Immature natural killer cell (primary cell): ENCODE results near the gene NENF. TPM values are rescaled to one million over a fixed set of nuclear protein-coding genes. Genes with fewer than 3 reads are reported as not detected.
"Not testable (repeated sequence)": the region's sequence is repeated elsewhere in the genome, so short reads cannot be mapped to it uniquely, and the experiment has no call there.

Experiments
- DNase-seq, 3 donors: peaks; one replicate each; pipeline ENCODE4 v3.0.0; 2022; ENCODE audit warnings: mixed read lengths in 1 of 3
- H3K27ac Mint-ChIP-seq, 6 donors: one replicate each; pipeline ENCODE4 v1.8.0; 2020; ENCODE audit warnings: mixed read lengths in 6 of 6, mild to moderate bottlenecking in 5 of 6, inconsistent platforms in 4 of 6, moderate library complexity in 3 of 6
- H3K27me3 Mint-ChIP-seq, 3 donors: one replicate each; pipeline ENCODE4 v1.8.0; 2020 to 2021; ENCODE audit warnings: low read depth in 3 of 3, mild to moderate bottlenecking in 3 of 3, mixed read lengths in 3 of 3, moderate library complexity in 3 of 3, inconsistent platforms in 1 of 3
- H3K36me3 Mint-ChIP-seq, 3 donors: one replicate each; pipeline ENCODE4 v1.8.0; 2020; ENCODE audit warnings: mixed read lengths in 3 of 3, inconsistent platforms in 2 of 3, mild to moderate bottlenecking in 2 of 3
- H3K4me1 Mint-ChIP-seq, 2 donors: one replicate each; pipeline ENCODE4 v1.8.0; 2020; ENCODE audit warnings: inconsistent platforms in 2 of 2, mild to moderate bottlenecking in 2 of 2, mixed read lengths in 2 of 2, moderate library complexity in 1 of 2
- H3K4me3 Mint-ChIP-seq, 5 donors: one replicate each; pipeline ENCODE4 v1.8.0; 2020; ENCODE audit warnings: mild to moderate bottlenecking in 5 of 5, mixed read lengths in 5 of 5, inconsistent platforms in 3 of 5, moderate library complexity in 3 of 5
- H3K9me3 Mint-ChIP-seq, 6 donors: one replicate each; pipeline ENCODE4 v1.8.0; 2020; ENCODE audit warnings: mild to moderate bottlenecking in 6 of 6, mixed read lengths in 6 of 6, inconsistent platforms in 4 of 6, moderate library complexity in 3 of 6
- polyA plus RNA-seq, 3 donors: library from polyadenylated mRNA; unstranded; fragments of 300-500 nt; fragmentation: Illumina TruSeq; gene quantifications; one replicate each; pipeline ENCODE4 v1.2.3, GENCODE V29; 2021

NENF gene
- polyA plus RNA-seq: 10 to 100 TPM; 25.4 to 69.9 (median 67.5) TPM

DNA sequence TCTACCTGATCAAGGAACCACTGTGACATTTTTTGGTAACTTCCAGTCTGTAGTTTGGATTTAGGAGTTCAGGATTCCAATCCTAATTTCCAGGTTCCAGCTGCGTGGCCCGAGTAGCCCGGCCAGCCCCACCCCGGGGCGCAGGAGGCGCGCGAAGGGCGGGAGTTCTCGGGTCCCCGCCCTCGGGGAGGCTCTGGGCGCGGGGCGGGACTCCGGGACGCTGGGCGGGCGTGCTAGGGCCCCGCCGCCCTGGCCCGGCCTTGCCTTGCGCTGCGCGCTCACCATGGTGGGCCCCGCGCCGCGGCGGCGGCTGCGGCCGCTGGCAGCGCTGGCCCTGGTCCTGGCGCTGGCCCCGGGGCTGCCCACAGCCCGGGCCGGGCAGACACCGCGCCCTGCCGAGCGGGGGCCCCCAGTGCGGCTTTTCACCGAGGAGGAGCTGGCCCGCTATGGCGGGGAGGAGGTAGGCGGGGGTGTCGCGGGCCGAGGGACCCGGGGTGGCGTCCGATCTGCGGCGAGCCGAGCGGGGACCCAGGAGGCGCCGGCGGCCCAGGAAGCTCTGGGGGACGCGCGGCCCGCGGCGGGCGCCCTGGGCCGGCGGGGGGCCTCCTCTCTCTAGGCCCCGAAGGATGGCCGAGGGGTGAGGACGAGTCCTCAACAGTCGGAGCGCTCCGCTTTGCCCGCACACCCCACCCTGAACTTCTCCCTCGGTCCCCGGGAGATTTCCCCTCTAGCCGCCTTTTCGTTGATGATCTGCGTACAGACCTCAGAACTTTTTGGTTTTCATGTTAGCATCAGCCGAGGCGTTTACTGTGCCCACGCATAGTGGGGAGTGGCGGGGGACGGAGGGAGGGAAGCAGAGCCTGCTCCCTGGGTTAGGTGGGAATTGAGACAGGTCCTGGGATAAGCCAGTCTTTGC is at the start of gene NENF:
Gene NENF (plus strand): TSS at position 260 of the 916 bp plus-strand sequence. CDS start 24 bp downstream, at position 284.
- Mint-ChIP-seq H3K4me1 (peaks cover 8 to 11% of the 10 kb centered on the region in 2 donors), H3K4me3 (peak within 1 kb of the TSS; percentile 74 to 78 (median 76)), H3K36me3 (no peaks in the 10 kb centered on the region), H3K27ac (peak within 1 kb of the TSS in 3 of 6 donors; percentile 32 to 69 (median 58)), H3K9me3 (no peaks in the 10 kb centered on the region), H3K27me3 (peaks cover 0 to 2% (median 0%) of the 10 kb centered on the region in 3 donors)
- peak; percentile 70 to 77 (median 76) for DNase-seq

DNA sequence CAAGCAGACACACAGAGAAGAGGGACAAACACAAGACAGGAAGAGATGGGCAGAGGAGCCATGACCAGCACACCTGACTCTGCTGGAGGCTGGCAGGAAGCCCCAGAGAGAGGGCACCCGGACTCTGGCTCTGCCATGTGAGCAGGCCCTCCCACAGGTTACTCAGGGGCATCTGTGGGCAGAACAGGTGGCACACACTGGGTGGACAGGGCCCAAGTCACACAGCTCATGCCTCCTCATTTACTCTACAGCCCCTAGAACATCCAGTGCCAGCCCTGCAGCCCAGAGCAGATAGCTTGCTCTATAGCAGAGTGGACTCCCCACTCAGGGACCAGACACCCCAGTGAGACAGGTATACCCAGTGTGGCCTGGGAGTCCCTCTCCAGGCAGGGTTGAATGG is 46.7 kb upstream of the NENF start:
- no peak for DNase-seq
- no peaks in the 10 kb centered on the region for H3K27me3 Mint-ChIP-seq
- peaks cover 14 to 25% of the 10 kb centered on the region in 2 donors for H3K4me1 Mint-ChIP-seq
- H3K9me3 Mint-ChIP-seq: peaks cover 0 to 7% (median 2%) of the 10 kb centered on the region in 6 donors
- H3K27ac Mint-ChIP-seq: peak overlapping the region in 4 of 6 donors; percentile 3 to 51 (median 25)
- peaks cover 38 to 56% (median 44%) of the 10 kb centered on the region in 3 donors for H3K36me3 Mint-ChIP-seq
- H3K4me3 Mint-ChIP-seq: no peak overlapping the region

DNA sequence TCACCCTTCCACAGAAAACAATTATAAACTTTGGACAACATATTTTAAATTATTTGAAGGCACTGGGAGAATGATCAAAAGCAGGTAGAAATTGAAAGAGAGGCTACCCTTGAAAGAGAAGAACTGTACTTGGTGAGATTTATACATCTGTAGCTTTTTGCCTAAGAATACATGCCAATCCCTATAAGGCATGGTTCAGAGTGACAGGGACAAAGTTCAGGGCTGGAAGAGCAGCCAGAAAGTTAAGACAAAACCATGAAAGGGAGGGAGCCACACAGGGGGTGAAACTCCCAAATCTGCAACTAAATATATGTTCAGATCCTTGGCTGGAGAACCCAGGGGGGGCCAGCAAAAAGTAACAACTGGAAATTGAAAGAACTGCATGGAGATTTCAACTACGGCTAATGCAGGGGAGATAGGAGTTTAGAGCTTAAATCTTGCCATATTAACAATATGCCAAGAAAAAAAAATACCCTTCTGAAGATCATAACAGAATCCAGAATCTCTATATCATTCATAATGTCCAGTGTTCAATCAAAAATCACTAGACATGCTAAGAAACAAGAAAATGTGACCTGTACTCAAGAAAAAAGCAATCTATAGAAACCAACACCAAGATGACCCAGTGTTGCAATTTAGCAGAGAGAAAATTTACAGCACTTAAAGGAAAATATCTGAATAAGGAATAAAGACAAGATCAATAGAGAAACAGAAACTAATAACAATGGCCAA is 43.6 kb upstream of the NENF start:
- H3K9me3 Mint-ChIP-seq: peaks cover 0 to 7% (median 2%) of the 10 kb centered on the region in 6 donors
- peaks cover 33 to 54% (median 43%) of the 10 kb centered on the region in 3 donors for H3K36me3 Mint-ChIP-seq
- no peak overlapping the region for H3K4me3 Mint-ChIP-seq
- no peaks in the 10 kb centered on the region for H3K27me3 Mint-ChIP-seq
- no peak for DNase-seq
- peaks cover 23 to 32% of the 10 kb centered on the region in 2 donors for H3K4me1 Mint-ChIP-seq
- no peak overlapping the region for H3K27ac Mint-ChIP-seq

GRCh38 chr1:212395678-212396437 is 36.9 kb upstream of the NENF start:
- peak overlapping the region in 1 of 6 donors; percentile 48 for H3K27ac Mint-ChIP-seq
- not testable (repeated sequence) for H3K4me3 Mint-ChIP-seq, H3K27me3 Mint-ChIP-seq, DNase-seq
- H3K4me1 Mint-ChIP-seq: peaks cover 9 to 13% of the 10 kb centered on the region in 2 donors
- peaks cover 7 to 15% (median 10%) of the 10 kb centered on the region in 6 donors for H3K9me3 Mint-ChIP-seq
- peaks cover 20 to 41% (median 28%) of the 10 kb centered on the region in 3 donors for H3K36me3 Mint-ChIP-seq

- Mint-ChIP-seq H3K9me3 (peaks cover 7 to 15% (median 10%) of the 10 kb centered on the region in 6 donors), H3K27ac (no peak overlapping the region), H3K4me3 (no peak overlapping the region), H3K27me3 (peaks cover 0 to 4% (median 0%) of the 10 kb centered on the region in 3 donors), H3K4me1 (peaks cover 7 to 13% of the 10 kb centered on the region in 2 donors), H3K36me3 (peaks cover 18 to 37% (median 25%) of the 10 kb centered on the region in 3 donors)
- no peak for DNase-seq
These were observed 36.1 kb upstream of the NENF start for GRCh38 chr1:212396638-212397037.

- peaks cover 7 to 15% (median 10%) of the 10 kb centered on the region in 6 donors for H3K9me3 Mint-ChIP-seq
- no peak overlapping the region for H3K27ac Mint-ChIP-seq
- H3K36me3 Mint-ChIP-seq: peaks cover 17 to 36% (median 24%) of the 10 kb centered on the region in 3 donors
- H3K4me3 Mint-ChIP-seq: no peak overlapping the region
- no peak for DNase-seq
- H3K27me3 Mint-ChIP-seq: peaks cover 0 to 4% (median 0%) of the 10 kb centered on the region in 3 donors
- peaks cover 7 to 13% of the 10 kb centered on the region in 2 donors for H3K4me1 Mint-ChIP-seq
These were observed 35.5 kb upstream of the NENF start for GRCh38 chr1:212397171-212397570.

- no peak overlapping the region for H3K27ac Mint-ChIP-seq
- DNase-seq: no peak
- H3K4me3 Mint-ChIP-seq: no peak overlapping the region
- H3K4me1 Mint-ChIP-seq: peaks cover 0 to 10% of the 10 kb centered on the region in 2 donors
- H3K36me3 Mint-ChIP-seq: peaks cover 25 to 29% (median 29%) of the 10 kb centered on the region in 3 donors
- H3K27me3 Mint-ChIP-seq: peaks cover 0 to 3% (median 2%) of the 10 kb centered on the region in 3 donors
- H3K9me3 Mint-ChIP-seq: peaks cover 5 to 11% (median 9%) of the 10 kb centered on the region in 6 donors
These were observed 31.7 kb upstream of the NENF start for GRCh38 chr1:212401042-212401441.

GRCh38 chr1:212401838-212402582 is 30.7 kb upstream of the NENF start:
- peaks cover 0 to 3% (median 0%) of the 10 kb centered on the region in 3 donors for H3K27me3 Mint-ChIP-seq
- peaks cover 15 to 27% (median 25%) of the 10 kb centered on the region in 3 donors for H3K36me3 Mint-ChIP-seq
- H3K9me3 Mint-ChIP-seq: peaks cover 0 to 2% (median 1%) of the 10 kb centered on the region in 6 donors
- H3K27ac Mint-ChIP-seq: no peak overlapping the region
- DNase-seq: no peak
- H3K4me1 Mint-ChIP-seq: peaks cover 0 to 10% of the 10 kb centered on the region in 2 donors
- H3K4me3 Mint-ChIP-seq: no peak overlapping the region

DNA sequence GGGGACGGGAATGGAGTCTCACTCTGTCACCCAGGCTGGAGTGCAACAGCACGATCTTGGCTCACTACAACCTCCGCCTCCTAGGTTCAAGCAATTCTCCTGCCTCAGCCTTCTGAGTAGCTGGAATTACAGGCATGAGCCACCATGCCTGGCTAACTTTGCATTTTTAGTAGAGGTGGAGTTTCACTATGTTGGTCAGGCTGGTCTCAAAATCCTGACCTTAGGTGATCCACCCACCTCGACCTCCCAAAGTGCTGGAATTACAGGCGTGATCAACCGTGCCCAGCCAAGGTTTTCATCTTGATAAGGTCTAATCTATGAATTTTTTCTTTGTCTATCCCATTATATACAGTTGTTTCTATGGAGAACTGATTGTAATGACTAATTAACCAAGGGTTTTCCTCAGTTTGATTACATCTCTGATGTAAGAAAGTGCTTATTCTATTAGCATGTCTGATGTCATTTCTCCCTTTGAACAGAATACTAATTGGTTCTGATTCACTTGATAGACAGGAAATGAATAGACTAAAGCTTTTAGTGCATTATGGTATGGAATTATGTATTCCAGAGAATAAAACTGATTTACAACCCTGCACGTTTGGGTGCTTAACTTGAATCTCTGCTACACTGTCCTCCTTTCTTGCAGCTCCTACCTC is 29.9 kb upstream of the NENF start:
- H3K27ac Mint-ChIP-seq: peak overlapping the region in 1 of 6 donors; percentile 62
- DNase-seq: no peak
- peaks cover 16 to 31% (median 24%) of the 10 kb centered on the region in 3 donors for H3K36me3 Mint-ChIP-seq
- H3K4me3 Mint-ChIP-seq: no peak overlapping the region
- H3K27me3 Mint-ChIP-seq: peaks cover 0 to 3% (median 0%) of the 10 kb centered on the region in 3 donors
- H3K9me3 Mint-ChIP-seq: no peaks in the 10 kb centered on the region
- H3K4me1 Mint-ChIP-seq: peaks cover 0 to 4% of the 10 kb centered on the region in 2 donors

- Mint-ChIP-seq H3K27ac (peak overlapping the region in 1 of 6 donors; percentile 7), H3K36me3 (peaks cover 21 to 41% (median 28%) of the 10 kb centered on the region in 3 donors), H3K4me3 (no peak overlapping the region), H3K27me3 (peaks cover 0 to 2% (median 0%) of the 10 kb centered on the region in 3 donors), H3K4me1 (peaks cover 24 to 26% of the 10 kb centered on the region in 2 donors), H3K9me3 (no peaks in the 10 kb centered on the region)
- DNase-seq: no peak
These were observed 22.4 kb upstream of the NENF start for GRCh38 chr1:212410231-212410820.

DNA sequence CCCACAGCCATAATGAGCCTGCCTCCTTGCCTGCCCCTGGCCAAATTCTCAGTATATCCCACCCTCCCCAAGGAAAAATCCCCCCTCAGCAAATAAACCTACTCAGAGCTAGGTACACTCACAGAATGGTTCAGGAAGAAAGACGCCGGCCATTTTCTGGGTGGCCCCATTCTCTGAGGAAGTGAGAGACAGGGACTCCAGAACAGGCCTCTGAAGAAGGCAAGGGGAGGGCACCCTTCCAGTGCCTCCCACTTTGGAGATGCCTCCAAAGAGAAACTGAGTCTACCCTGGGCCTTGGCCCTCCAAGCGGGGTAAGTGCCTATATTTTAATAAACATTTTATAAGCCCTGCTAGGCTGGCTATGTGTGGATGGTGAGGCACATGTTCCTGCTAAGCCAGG is 20.3 kb upstream of the NENF start:
- Mint-ChIP-seq H3K4me3 (peak overlapping the region in 4 of 5 donors; percentile 87 to 94 (median 90)), H3K27ac (no peak overlapping the region), H3K9me3 (no peaks in the 10 kb centered on the region), H3K36me3 (peaks cover 18 to 30% (median 19%) of the 10 kb centered on the region in 3 donors), H3K4me1 (peaks cover 38 to 39% of the 10 kb centered on the region in 2 donors), H3K27me3 (peaks cover 0 to 2% (median 0%) of the 10 kb centered on the region in 3 donors)
- DNase-seq: no peak
